Measurements from ENCODE around the gene IGFLR1. TPM values are rescaled to one million over a fixed set of nuclear protein-coding genes. Genes with fewer than 3 reads are reported as not detected.
"Not testable (repeated sequence)": the region's sequence is repeated elsewhere in the genome, so short reads cannot be mapped to it uniquely, and the experiment has no call there.

IGFLR1 gene
- total RNA-seq, 2 donors from 2014 or later: 6.0 to 11.2 TPM

- no peak for TF ChIP-seq POLR2A (IDR thresholded peaks at IDR 0.05)
- no peak for TF ChIP-seq CTCF (IDR thresholded peaks at IDR 0.05)
- Histone ChIP-seq H3K27ac (no peak overlapping the region), H3K27me3 (no peaks in the 10 kb centered on the region), H3K4me3 (no peak overlapping the region), H3K9me3 (no peaks in the 10 kb centered on the region), H3K36me3 (replicated peaks in 1 of 2; ENCODE audit: insufficient read depth in 1 of 2, low read depth in 2 of 2) (no peaks in the 10 kb centered on the region), H3K4me1 (peaks cover 4% of the 10 kb centered on the region)
- intact Hi-C loops (cut with DNase I): no loop called here
- 10% methylated on average over 6 to 8 of the region's 8 CpGs for WGBS, 2 donors
- no peak for DNase-seq
- ATAC-seq: no peak
Measured at GRCh38 chr19:35693422-35693821, 48.8 kb downstream of the IGFLR1 start.

DNA sequence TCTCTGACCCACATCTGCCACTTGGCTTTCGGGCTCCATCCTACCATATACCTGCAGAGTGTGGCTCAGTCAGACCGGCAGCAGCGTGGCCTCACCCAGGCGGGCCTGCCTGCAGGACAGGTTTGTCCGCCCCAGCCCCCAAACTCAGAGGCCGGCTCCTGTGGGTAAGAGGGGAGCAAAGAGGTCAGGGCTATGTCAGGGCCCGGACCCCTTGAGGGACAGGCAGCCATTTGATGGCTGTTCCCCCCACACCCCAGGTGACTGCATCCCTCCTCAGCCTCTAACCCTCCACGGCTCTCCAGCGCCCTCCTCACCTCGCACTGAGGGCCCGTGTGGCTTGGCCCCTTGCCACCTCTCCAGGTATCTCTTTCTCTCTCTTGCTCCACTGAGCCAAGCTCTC is 50.2 kb downstream of the IGFLR1 start:
- no peaks in the 10 kb centered on the region for H3K27me3 ChIP-seq
- WGBS, 2 donors: 37 to 55% methylated on average over 7 to 11 of the region's 11 CpGs
- H3K9me3 ChIP-seq: no peaks in the 10 kb centered on the region
- intact Hi-C loops (cut with DNase I): no loop called here
- H3K4me3 ChIP-seq: no peak overlapping the region
- H3K27ac ChIP-seq: no peak overlapping the region
- ATAC-seq (no peak), DNase-seq (no peak)
- no peaks in the 10 kb centered on the region for H3K36me3 ChIP-seq (replicated peaks in 1 of 2; ENCODE audit: insufficient read depth in 1 of 2, low read depth in 2 of 2)
- no peak for TF ChIP-seq POLR2A (IDR thresholded peaks at IDR 0.05)
- TF ChIP-seq CTCF (IDR thresholded peaks at IDR 0.05): no peak
- peaks cover 4% of the 10 kb centered on the region for H3K4me1 ChIP-seq

DNA sequence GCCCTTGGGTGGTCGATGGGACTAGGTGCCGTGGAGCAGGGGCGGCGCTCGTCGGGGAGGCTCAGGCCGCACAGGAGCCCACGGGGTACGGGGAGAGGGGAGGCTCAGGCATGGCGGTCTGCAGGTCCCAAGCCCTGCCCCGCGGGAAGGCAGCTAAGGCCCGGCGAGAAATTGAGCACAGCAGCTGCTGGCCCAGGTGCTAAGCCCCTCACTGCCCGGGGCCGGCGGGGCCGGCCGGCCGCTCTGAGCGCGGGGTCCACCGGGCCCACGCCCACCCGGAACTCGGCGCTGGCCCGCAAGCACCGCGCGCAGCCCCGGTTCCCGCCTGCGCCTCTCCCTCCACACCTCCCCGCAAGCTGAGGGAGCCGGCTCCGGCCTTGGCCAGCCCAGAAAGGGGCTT is 51.1 kb downstream of the IGFLR1 start:
- H3K36me3 ChIP-seq (replicated peaks in 1 of 2; ENCODE audit: insufficient read depth in 1 of 2, low read depth in 2 of 2); H3K27me3 ChIP-seq; ATAC-seq; H3K4me1 ChIP-seq; H3K4me3 ChIP-seq; intact Hi-C loops (cut with DNase I); H3K9me3 ChIP-seq; DNase-seq; H3K27ac ChIP-seq: not testable (repeated sequence)
- 87 to 90% methylated on average over 4 to 29 of the region's 37 CpGs for WGBS, 2 donors

GRCh38 chr19:35689836-35690235 is 52.4 kb downstream of the IGFLR1 start:
- TF ChIP-seq POLR2A (IDR thresholded peaks at IDR 0.05) (no peak), CTCF (IDR thresholded peaks at IDR 0.05) (no peak)
- no peak for ATAC-seq
- Histone ChIP-seq H3K27ac (peak overlapping the region in 1 of 4 donors; percentile 49), H3K9me3 (no peaks in the 10 kb centered on the region), H3K4me3 (no peak overlapping the region), H3K4me1 (peaks cover 4% of the 10 kb centered on the region), H3K27me3 (no peaks in the 10 kb centered on the region), H3K36me3 (replicated peaks in 1 of 2; ENCODE audit: insufficient read depth in 1 of 2, low read depth in 2 of 2) (no peaks in the 10 kb centered on the region)
- WGBS, 2 donors: 21 to 32% methylated on average over 4 of the region's 4 CpGs
- peak in 2 of 4 donors; percentile 19 to 36 for DNase-seq
- intact Hi-C loops (cut with DNase I): no loop called here

Other genes starting within 250 kb of the IGFLR1 start
- gene DMKN, start 228.8 kb downstream of the IGFLR1 start, total RNA-seq: 100 to 1,000 TPM; 146 TPM
- gene SBSN, start 214.1 kb downstream of the IGFLR1 start, total RNA-seq: not detected
- gene GAPDHS, start 209.0 kb downstream of the IGFLR1 start, total RNA-seq: not detected
- 10 to 100 TPM; 59.4 to 67.9 TPM for gene TMEM147, start 196.8 kb downstream of the IGFLR1 start, total RNA-seq
- 1 to 10 TPM in 1 of 2 donors, not detected in 1; 8.2 TPM for gene ATP4A, start 178.8 kb downstream of the IGFLR1 start, total RNA-seq
- not detected for gene PMIS2, start 156.3 kb downstream of the IGFLR1 start, total RNA-seq
- 10 to 100 TPM in 1 of 2 donors, 1 to 10 TPM in 1; 9.6 to 14.5 TPM for gene HAUS5, start 129.7 kb downstream of the IGFLR1 start, total RNA-seq
- 10 to 100 TPM; 26.7 to 65.3 TPM for gene RBM42, start 113.4 kb downstream of the IGFLR1 start, total RNA-seq
- gene ETV2, start 100.7 kb downstream of the IGFLR1 start, total RNA-seq: not detected
- 100 to 1,000 TPM; 134 to 151 TPM for gene COX6B1, start 94.1 kb downstream of the IGFLR1 start, total RNA-seq
- not detected for gene UPK1A, start 75.9 kb downstream of the IGFLR1 start, total RNA-seq
- not detected for gene ZBTB32, start 37.9 kb downstream of the IGFLR1 start, total RNA-seq
- 10 to 100 TPM; 18.7 to 31.6 TPM for gene KMT2B, start 24.4 kb downstream of the IGFLR1 start, total RNA-seq
- gene U2AF1L4, start 3.0 kb upstream of the IGFLR1 start, total RNA-seq: 10 to 100 TPM; 26.2 to 83.4 TPM
- gene PSENEN, start 3.2 kb upstream of the IGFLR1 start, total RNA-seq: 10 to 100 TPM; 10.6 to 21.1 TPM
- gene LIN37, start 6.1 kb upstream of the IGFLR1 start, total RNA-seq: 1 to 10 TPM; 6.7 to 7.6 TPM
- 100 to 1,000 TPM in 1 of 2 donors, 10 to 100 TPM in 1; 35.0 to 117 TPM for gene HSPB6, start 14.6 kb upstream of the IGFLR1 start, total RNA-seq
- gene PROSER3, start 15.7 kb upstream of the IGFLR1 start, total RNA-seq: 10 to 100 TPM in 1 of 2 donors, 1 to 10 TPM in 1; 7.3 to 14.2 TPM
- 10 to 100 TPM in 1 of 2 donors, 1 to 10 TPM in 1; 8.6 to 71.5 TPM for gene ARHGAP33, start 33.1 kb upstream of the IGFLR1 start, total RNA-seq
- gene PRODH2, start 70.4 kb upstream of the IGFLR1 start, total RNA-seq: 1 to 10 TPM in 1 of 2 donors, under 1 TPM in 1; 0.99 to 3.9 TPM
- gene NPHS1, start 110.1 kb upstream of the IGFLR1 start, total RNA-seq: 10 to 100 TPM; 14.0 to 33.6 TPM
- 10 to 100 TPM; 42.5 to 75.5 TPM for gene KIRREL2, start 114.5 kb upstream of the IGFLR1 start, total RNA-seq
- 10 to 100 TPM; 40.9 to 47.0 TPM for gene APLP1, start 126.1 kb upstream of the IGFLR1 start, total RNA-seq
- 1 to 10 TPM; 6.3 to 6.5 TPM for gene NFKBID, start 158.1 kb upstream of the IGFLR1 start, total RNA-seq
- 1 to 10 TPM in 1 of 2 donors, not detected in 1; 5.2 TPM for gene HCST, start 160.1 kb upstream of the IGFLR1 start, total RNA-seq
- 10 to 100 TPM; 19.2 to 38.6 TPM for gene TYROBP, start 165.8 kb upstream of the IGFLR1 start, total RNA-seq
- gene LRFN3, start 193.9 kb upstream of the IGFLR1 start, total RNA-seq: 10 to 100 TPM; 13.2 to 14.5 TPM